Left colon (tissue), 2 donors: ENCODE data around the gene SNCAIP. TPM values are rescaled to one million over a fixed set of nuclear protein-coding genes. Genes with fewer than 3 reads are reported as not detected.
"Not testable (repeated sequence)": the region's sequence is repeated elsewhere in the genome, so short reads cannot be mapped to it uniquely, and the experiment has no call there.

Source experiments
- ATAC-seq: fragments of 200-7000 bp; cut with Tn5 transposase; one replicate; pipeline ENCODE4 v1.9.1; 2020; ENCODE audit warnings: mild to moderate bottlenecking, moderate library complexity
- DNase-seq, 2 donors: peaks; one replicate each; pipeline ENCODE4 v3.0.0-alpha.2; 2020
- intact Hi-C, 2 donors: fragments of 100-400 bp; cut with DNase I in 1 of 2; cut with micrococcal nuclease in 1 of 2; formaldehyde crosslinking; loops; one replicate each; pipeline versions ENCODE4 v1.11.2 to v1.14.0; 2022; cut with DNase I, micrococcal nuclease
- total RNA-seq, 2 donors: library from RNA; stranded (reverse); fragmentation: NEBNext Ultra II Directional; extraction: Animal tissue kit (Norgen Biotek cat#: 25700); gene quantifications; one replicate each; pipeline ENCODE4 v1.2.1, GENCODE V29; 2021
- donor health status: DM: no; HTN: no; CAD: no.
- donor health status: DM: yes; HTN: yes; CAD: no.

SNCAIP gene
- total RNA-seq, 2 donors from 2014 or later = 0.95 to 1.1 TPM

DNA sequence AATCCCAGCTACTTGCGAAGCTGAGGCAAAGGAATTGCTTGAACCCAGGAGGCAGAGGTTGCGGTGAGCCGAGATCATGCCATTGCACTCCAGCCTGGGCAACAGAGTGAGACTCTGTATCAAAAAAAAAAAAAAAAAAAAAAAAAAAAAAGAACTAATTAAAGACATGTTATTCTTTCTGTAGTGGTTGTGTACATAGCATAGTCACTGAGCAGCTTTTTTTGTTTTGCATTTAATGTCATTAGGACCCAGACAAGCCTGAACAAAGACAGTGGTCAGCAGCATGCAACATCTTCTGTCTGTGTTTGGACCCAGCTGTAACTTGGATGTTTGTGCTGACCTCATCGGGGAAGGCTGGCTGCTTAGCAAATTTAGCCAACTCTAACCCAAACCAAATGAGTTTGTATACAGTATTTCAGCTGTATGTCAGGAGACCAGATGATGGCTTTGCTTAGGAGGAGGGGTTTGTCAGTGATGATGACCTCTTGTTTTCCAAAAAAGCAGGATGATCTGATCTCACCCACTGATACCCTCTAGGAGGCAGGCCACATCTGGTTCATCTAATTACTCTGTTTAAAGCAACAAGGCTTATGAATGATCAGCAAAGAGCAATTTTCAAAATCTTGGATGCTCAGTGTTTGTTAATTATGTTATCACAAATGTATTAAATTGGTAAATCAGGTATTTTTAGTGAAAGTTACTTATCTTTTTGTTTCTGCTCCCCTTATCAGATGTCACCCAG lies 39.5 kb downstream of the SNCAIP start:
- DNase-seq = no peak
- intact Hi-C loops = no loop called here
- no peak for ATAC-seq

DNA sequence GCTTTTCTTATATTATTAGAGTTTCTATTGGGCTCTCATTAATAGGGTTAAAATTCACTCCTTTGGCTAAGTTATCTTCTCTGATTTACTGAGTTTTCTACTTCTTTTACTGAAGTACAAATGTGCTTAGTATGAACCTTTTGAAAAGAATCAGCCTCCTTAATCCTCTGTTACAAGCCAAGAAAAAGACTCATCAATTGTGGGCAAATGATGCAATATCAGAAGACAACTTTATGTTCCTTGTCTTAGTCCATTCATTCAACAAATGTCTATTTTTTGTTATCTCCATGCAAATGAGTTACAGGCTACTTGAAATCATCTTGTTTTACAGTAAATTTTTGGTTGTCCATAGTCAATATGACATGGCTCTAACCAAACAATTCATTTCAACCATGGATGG lies 40.3 kb downstream of the SNCAIP start:
- ATAC-seq (no peak), DNase-seq (no peak)
- intact Hi-C loops = no loop called here

DNA sequence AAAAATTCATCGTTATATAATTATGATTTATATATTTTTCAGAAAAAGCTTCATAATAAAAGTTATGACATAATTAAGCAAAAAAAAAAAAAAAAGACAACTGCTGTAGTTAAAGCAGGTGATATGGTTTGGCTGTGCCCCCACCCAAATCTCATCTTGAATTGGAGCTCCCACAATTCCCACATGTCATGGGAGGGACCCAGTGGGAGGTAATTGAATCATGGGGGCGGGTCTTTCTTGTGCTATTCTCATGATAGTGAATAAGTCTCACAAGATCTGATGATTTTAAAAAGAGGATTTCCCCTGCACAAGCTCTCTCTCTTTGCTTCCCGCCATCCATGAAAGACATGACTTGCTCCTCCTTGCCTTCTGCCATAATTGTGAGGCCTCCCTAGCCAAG lies 41.3 kb downstream of the SNCAIP start:
- DNase-seq, intact Hi-C loops, ATAC-seq: not testable (repeated sequence)

DNA sequence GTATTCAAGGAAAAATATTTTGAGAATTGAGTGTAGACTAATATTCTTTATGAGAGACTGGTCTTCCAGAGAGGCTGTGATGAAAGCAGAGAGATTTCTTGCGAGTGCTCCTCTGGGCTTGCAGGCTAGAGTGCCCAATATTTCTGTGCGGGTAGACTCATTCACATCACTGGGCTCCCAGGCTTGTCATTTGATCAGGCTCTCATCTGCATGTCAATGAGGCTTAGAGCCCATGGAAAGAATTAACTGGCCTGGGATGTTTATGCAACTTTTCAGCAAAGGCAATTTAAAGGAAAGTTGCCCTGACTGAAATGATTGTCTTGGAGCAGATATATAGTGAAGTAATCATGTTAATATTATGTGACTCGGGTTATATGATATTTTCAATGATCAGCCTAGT lies 42.3 kb downstream of the SNCAIP start:
- ATAC-seq (no peak), DNase-seq (no peak)
- intact Hi-C loops = no loop called here

DNA sequence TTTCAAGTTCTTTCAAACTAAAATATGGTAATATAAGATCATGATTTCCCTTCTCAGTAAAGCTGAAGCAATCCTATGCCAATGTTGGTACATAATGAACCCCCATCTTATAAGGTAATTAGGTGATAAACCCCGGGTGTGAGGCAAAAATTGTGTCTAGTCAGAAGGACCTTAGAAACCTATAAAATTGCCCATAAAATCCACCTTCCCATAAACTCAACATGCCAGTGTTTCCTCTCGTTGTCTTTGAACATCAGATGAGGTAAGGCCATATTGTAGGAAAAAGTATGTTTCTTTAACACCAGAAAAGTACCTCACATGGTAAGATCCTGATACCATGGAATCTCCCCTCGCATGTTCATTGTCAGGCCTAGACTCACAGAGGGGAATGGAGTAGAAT lies 43.3 kb downstream of the SNCAIP start:
- DNase-seq = no peak
- ATAC-seq = peak; percentile 80
- intact Hi-C loops = no loop called here

DNA sequence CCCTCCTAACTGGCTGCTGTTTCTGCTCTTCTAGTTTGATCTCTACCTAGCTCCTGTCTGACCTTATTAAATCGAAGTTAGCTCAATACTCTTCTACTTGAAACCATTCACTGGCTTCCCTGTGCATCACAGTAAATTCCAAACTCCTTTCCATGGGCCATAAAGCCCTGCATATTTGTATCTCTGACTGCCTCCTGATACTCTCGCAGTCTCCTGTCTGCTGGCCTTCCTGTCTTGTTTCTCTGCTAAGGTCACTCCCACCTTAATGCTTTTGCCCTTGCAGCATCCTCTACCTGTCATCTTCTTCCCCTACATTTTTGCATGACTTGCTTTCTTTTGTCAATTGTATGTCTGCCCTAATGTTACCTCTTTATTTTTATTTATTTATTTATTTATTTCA lies 44.8 kb downstream of the SNCAIP start:
- no peak for ATAC-seq
- DNase-seq = no peak
- intact Hi-C loops = no loop called here

DNA sequence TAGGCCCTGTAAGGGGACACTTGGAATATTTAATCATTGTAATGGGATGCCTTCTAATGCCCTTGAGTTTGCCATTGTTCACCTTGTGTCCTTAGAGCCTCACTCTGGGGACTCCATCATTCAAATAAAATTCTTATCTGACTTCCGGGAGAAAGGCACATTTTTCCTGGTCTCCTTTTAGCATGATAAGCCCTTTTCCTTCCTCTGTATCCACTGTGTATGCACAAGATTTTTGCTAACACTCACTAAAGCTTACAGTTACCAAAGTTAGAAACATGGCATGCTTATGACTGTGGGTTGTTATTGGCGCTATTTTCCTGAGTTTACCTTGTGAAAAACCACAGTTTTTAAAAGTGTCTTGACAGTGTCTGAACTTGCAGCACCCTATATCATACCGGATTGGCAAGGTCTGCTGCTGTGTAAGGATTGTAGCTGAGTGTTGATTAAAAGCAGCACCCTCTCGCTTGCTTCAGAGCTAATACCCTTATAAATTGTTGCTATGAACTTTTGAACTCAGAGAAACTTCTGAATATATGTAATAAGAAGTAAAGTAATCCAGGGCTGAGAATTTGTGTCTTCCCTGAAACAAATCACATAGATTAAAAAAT lies 46.4 kb downstream of the SNCAIP start:
- ATAC-seq (no peak), DNase-seq (no peak)
- intact Hi-C loops = no loop called here

DNA sequence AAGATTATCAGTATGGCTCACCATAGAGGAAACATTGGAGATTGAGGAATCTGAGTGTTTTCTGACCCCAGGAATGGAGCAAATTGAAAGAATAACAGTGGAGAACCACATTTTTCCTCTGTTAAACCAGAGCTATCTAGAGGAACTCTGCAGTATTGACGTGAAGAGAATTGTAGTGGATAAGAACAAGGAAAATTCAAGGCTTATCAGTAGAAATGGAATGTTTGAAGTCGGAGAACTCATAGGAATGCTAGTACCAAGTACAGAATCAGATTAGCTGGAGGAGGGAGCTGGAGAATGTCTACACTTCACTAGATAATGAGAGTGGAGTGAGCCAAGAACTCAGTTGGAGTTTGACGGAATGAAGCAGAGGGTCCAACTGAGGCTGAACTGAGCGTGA lies 50.3 kb downstream of the SNCAIP start:
- intact Hi-C loops = no loop called here

DNA sequence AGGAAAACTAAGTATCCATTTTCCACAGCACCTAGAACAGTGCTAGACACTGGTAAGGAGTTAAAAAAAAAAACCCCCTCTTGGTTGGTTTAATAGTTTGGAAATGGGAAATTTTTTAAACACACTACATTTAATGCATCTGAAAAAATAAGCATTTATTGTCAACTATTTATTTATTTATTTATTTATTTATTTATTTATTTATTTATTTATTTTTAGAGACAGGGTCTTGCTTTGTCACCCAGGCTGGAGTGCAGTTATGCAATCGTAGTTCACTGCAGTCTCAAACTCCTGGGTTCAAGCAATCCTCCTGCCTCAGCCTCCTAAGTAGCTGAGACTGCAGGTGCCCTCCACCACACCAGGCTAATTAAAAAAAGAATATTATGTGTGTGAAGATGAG lies 51.6 kb downstream of the SNCAIP start:
- intact Hi-C loops = no loop called here
- no peak for DNase-seq
- ATAC-seq = no peak

More for the DNA sequence above, 50.3 kb downstream of the SNCAIP start:
- ATAC-seq (no peak), DNase-seq (no peak)

DNA sequence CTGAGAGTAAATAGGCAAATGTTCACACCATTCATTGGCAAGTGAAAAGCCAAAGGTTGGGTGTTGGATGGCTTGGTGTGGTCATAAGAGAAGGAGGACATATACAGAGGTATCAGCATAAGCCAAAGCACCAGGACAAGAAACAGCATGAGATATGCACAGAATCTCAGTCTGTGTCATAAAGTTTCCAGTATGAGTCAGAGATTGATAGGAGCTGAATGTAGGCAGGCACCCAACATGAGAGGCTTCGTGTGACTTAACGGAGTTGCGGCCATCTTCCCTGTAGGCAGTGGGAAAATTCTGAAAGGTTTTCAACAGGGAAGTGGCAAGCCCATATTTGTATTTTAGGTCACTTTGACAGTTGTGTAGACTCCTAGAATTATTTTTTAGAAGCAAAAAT lies 54.5 kb downstream of the SNCAIP start:
- no peak for ATAC-seq

DNA sequence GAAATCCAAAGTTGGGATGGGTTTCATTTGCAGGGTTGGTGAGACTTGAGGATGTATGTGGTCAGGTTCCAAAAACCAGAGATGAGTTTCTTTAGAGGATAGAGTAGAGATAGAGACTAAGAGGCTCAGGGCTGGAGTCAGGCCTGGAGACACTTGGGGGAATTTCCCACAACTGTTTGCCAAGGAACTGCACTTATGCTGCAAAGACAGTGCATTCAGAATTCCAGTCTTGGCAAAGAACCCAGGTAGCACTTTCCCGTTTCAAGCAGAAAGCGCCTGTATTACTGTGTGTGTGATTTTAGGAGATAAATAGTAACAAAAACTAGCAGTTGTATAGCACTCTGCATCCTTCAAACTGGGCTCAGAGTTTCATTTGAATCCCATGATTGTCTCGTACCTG lies 55.4 kb downstream of the SNCAIP start:
- no peak for DNase-seq
- ATAC-seq = no peak
- intact Hi-C loops = no loop called here

More for the DNA sequence above, 54.5 kb downstream of the SNCAIP start:
- intact Hi-C loops = no loop called here
- DNase-seq = no peak

DNA sequence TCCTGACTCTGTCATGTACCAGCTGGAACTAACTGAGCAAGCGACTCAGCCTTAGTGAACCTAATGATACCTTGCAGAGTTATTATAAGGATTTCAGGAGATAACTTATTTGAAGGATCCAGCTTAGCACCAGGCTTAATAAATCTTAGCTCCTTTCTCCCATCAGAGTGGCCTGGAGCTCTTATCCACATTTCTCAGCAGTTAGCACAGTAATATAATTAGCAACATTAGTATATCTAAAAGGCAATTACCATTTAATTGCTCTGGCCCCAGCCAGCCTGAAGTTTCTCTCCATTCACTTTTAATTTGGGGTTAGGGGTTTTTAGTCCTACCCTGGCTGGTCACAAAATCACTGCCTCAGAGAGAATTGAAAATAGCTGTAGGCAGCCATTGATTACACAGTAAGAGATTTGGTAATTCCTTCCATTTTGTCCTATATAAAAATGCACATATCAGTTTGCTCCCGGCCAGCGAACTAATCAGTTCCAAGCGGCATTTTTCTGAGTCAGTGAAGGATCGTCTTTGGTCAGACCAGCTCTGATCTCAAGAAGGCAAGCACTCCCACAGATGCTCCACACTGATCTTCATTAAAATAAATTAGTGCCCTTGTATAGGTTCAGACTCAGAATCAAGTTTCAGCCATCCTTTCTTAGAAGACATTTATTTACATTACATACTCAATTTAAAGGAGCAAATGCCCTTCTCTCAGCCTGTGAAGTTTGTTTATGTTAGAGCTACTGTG lies 56.6 kb downstream of the SNCAIP start:
- intact Hi-C loops = no loop called here
- no peak for DNase-seq
- no peak for ATAC-seq

DNA sequence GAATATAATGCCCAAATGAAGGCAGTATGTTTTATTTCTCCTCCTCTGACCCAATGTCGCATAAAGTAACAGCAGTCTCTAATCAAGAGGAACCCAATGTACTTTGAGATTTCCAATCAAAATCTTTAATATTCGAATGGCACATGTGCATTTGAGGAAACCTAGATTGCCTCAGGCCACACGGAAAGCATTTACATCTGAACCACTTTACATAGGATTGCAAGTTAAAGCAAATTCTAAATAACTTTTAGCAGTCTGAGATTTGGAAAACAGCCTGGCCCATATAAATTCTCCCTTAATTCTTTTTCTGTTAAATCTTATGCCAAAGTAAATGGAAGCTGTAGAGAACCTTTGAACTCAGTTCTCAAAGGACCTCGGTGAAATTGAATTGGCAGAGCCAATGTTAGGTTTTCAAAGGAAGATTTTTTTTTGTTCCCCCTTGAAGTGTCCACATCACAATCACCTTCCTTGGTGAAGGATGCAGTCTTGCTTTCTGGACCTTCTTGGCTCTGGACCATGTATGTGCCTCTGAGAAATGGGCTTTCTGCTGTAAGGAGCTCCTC lies 57.3 kb downstream of the SNCAIP start:
- ATAC-seq (no peak), DNase-seq (no peak)
- intact Hi-C loops = no loop called here

DNA sequence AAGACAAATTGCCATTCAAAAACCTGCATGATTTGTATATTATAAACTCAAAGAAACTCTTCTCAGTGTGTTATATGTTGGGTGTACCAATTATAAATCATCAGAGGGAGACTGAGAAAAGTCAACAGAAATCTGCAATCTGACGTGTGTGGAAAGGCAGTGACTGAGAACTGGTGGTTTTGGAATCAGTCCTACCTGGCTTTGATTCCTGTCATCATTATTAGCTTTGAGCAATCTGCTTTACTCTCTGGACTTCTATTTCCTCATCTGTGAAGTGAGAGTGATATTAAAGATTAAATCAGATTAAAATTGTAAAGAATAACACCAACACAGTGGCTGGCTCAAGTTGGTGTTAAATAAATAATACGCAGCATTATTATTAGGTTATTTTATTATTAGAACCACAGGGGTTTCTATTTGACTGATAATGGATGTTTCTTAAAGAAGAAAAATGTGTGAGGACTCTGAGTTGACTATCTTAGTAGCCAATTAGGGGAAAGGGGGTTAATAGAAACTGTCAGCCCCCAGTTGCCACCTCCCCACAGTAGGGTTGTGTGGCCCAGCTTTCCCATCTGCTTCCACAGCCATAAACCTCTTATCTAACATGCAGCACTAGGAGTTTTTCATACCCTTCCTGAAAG lies 59.6 kb downstream of the SNCAIP start:
- intact Hi-C loops = no loop called here
- DNase-seq (no peak), ATAC-seq (no peak)

DNA sequence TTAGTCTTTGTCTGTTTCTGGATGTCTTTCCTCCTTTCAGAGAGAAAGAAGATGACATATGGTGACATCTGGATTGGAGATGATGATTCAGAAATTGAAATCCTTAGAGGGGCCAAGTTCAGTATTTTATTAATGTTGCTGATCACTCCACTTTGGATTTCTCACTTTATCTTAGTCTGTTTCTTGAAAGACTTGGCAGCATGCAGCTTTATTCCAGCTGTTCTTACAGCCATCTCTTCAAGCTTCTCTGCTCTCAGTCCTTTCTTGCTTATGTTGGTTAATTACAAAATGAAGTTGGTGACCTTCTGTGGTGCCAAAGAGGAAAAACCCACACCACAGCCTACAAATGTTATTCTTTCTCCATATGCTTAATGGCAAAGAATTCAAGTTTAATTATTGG lies 62.1 kb downstream of the SNCAIP start:
- ATAC-seq (no peak), DNase-seq (no peak)
- intact Hi-C loops = no loop called here

DNA sequence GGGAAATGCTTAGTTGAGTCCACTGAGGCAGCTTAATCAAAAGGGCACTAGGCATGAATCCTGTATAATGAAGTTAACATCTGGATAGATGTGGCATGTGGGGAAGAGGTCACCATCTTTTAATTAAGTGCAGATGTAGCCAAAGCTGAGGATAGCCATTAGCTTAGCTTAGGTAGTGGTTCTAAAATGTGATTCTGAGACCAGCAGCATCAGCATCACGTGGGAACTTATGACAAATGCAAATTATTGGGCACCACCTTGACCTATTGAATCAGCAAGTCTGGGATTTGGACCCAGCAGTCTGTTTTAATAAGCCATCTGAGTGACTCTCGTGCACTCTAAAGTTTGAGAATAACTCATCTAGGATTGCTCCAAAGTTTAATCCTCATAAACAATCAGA lies 63.8 kb downstream of the SNCAIP start:
- intact Hi-C loops = no loop called here
- no peak for ATAC-seq
- no peak for DNase-seq

DNA sequence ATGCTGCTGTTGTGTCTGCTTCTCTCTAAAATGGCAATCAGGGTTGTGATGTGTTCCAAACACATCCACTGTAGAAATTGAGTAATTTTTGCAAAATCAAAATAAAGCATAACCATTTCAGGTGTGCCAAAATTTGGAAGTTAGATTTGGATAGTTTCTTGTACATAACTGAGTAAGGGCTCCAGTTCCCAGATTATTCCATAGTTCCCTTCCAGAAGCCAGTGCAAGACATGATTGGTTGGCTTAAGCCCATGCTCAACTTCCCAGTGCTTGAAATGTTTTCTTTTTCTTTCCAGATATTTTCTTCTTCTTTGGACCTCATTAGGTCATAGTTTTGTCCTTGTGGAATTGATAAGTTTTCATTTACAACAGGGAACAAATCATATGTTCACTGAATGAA lies 64.2 kb downstream of the SNCAIP start:
- DNase-seq = no peak
- intact Hi-C loops = no loop called here
- no peak for ATAC-seq

DNA sequence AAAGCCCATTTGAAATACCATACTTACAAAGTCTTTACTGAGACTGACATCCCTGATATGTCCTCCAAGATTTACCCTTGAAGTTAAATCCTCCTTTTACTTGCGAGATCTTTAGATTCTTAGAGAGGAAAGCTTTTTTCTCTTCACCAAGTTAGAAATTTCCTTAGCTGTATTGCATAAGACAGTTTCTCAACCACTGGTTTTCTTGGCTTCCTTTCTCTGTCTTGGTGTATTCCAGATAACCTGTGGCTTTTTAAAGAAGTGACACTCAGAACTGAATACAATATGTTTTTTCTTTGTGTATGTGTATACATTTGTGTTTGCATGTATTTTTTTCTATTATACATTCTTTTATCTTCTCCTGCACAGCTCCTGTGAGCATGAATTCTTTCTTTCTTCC lies 65.0 kb downstream of the SNCAIP start:
- intact Hi-C loops = no loop called here
- DNase-seq (no peak), ATAC-seq (no peak)

DNA sequence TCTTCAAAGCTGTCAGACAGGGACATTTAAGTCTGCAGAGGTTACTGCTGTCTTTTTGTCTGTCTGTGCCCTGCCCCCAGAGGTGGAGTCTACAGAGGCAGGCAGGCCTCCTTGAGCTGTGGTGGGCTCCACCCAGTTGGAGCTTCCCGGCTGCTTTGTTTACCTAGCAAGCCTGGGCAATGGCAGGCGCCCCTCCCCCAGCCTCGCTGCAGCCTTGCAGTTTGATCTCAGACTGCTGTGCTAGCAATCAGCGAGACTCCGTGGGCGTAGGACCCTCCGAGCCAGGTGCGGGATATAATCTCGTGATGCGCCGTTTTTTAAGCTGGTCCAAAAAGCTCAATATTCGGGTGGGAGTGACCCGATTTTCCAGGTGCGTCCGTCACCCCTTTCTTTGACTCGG lies 70.9 kb downstream of the SNCAIP start:
- intact Hi-C loops, DNase-seq, ATAC-seq: not testable (repeated sequence)
